Activated CD4-positive, alpha-beta T cell treated with anti-CD3 and anti-CD28 coated beads for 1 hour (primary cell): ENCODE results near the gene AIFM3.
"Not testable (repeated sequence)": the region's sequence is repeated elsewhere in the genome, so short reads cannot be mapped to it uniquely, and the experiment has no call there.

Experiments
- DNase-seq: peaks from one replicate; pipeline ENCODE4 v3.0.0-alpha.2; 2020

AIFM3 gene

GRCh38 chr22:20942203-20942902 lies 24.7 kb upstream of the AIFM3 start:
- DNase-seq, result not testable (repeated sequence)

- no peak for DNase-seq
Measured at GRCh38 chr22:20943104-20943933, 23.7 kb upstream of the AIFM3 start.

- no peak for DNase-seq
Measured at GRCh38 chr22:20944042-20944441, 23.0 kb upstream of the AIFM3 start.

- DNase-seq, result no peak
Measured at GRCh38 chr22:20945578-20945934, 21.5 kb upstream of the AIFM3 start.

- no peak for DNase-seq
Measured at GRCh38 chr22:20946080-20946986, 20.7 kb upstream of the AIFM3 start.

- DNase-seq, result no peak
Measured at GRCh38 chr22:20946991-20947390, 20.1 kb upstream of the AIFM3 start.

GRCh38 chr22:20948450-20948849 lies 18.6 kb upstream of the AIFM3 start:
- no peak for DNase-seq

GRCh38 chr22:20948989-20949388 lies 18.1 kb upstream of the AIFM3 start:
- no peak for DNase-seq

- DNase-seq, result no peak
Measured at GRCh38 chr22:20949698-20950183, 17.3 kb upstream of the AIFM3 start.

- DNase-seq, result no peak
Measured at GRCh38 chr22:20951151-20951931, 15.7 kb upstream of the AIFM3 start.

- no peak for DNase-seq
Measured at GRCh38 chr22:20951932-20952380, 15.1 kb upstream of the AIFM3 start.

- DNase-seq, result no peak
Measured at GRCh38 chr22:20952544-20953341, 14.3 kb upstream of the AIFM3 start.

GRCh38 chr22:20953342-20953608 lies 13.8 kb upstream of the AIFM3 start:
- no peak for DNase-seq

- DNase-seq, result no peak
Measured at GRCh38 chr22:20953668-20954500, 13.2 kb upstream of the AIFM3 start.

GRCh38 chr22:20955548-20955947 lies 11.5 kb upstream of the AIFM3 start:
- DNase-seq, result no peak

GRCh38 chr22:20956258-20957101 lies 10.6 kb upstream of the AIFM3 start:
- DNase-seq, result no peak

- no peak for DNase-seq
Measured at GRCh38 chr22:20957102-20957682, 9.9 kb upstream of the AIFM3 start.

- no peak for DNase-seq
Measured at GRCh38 chr22:20957683-20958431, 9.2 kb upstream of the AIFM3 start.
